Spleen (tissue), 7 donors: ENCODE results near the gene ITPR1.

ENCODE experiments used
- CTCF ChIP-seq, 11 experiments: fragments of 200-600 bp in 7 of 11; fragments of 450-650 bp in 4 of 11; sonication (generic) in 4 of 11; IDR thresholded peaks in 8 of 11; conservative IDR thresholded peaks in 3 of 11; 1 replicate in 7 of 11; 2 replicates in 4 of 11; pipeline versions ENCODE4 v1.4.0 to v1.8.0; 2016 to 2021; ENCODE audit warnings: antibody characterized with exemption in 11 of 11, inconsistent platforms in 4 of 11, mild to moderate bottlenecking in 1 of 11
- POLR2A ChIP-seq, 3 donors: fragments of 450-650 bp; IDR thresholded peaks; one replicate each; pipeline ENCODE4 v1.5.1; 2017; ENCODE audit warnings: antibody characterized with exemption in 3 of 3, mild to moderate bottlenecking in 1 of 3
- donor health status: DM: no; HTN: no; CAD: no; lungs with moderate emphysema.
- donor health status: DM: no; HTN: no; CAD: no.
- donor health status: DM: no; HTN: no; CAD: no.

DNA sequence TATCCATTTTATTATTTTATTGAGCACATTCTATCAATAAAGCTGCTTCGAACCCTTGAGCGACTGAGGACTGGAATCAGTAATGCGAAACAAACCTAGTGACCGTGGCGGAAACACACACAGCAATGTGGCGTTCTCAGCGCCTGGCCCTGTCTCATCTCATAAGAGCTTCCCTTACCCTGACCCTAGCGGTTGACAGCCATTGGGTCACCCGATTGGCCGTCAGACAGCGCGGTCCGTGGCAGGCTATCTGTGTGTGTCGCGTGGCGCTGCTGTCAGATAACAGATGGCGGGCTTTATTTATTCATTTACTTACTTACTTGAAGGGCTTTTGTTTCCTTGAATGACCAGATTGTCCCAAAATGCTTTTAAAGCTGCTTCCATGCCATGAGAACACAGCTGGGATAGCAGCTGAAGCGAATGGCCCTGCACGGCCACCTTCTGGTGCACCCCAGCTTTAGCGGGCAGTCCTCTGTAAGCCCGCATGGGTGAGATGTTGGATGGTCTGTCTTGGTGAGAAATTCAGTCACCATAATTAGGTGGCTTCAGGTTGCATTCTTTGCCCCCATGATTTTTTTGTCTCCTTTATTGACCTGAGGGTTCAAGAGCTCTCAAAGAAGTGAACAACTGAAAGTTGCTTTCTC lies 270.6 kb downstream of the ITPR1 start:
- TF ChIP-seq CTCF (IDR thresholded peaks at IDR 0.05 in 8 of 11, conservative IDR thresholded peaks at IDR 0.05 in 3 of 11) (no peak), POLR2A (IDR thresholded peaks at IDR 0.05) (no peak)
